HG03095 (cell line): Measurements from ENCODE around the gene ELF2.
"Not testable (repeated sequence)": the region's sequence is repeated elsewhere in the genome, so short reads cannot be mapped to it uniquely, and the experiment has no call there.

ENCODE experiments used
- ATAC-seq: cut with Tn5 transposase; IDR thresholded peaks from one replicate; pipeline ENCODE4 v1.9.1; 2021; ENCODE audit warnings: moderate library complexity; ENCODE audit not compliant: unreplicated experiment

The ELF2 gene

GRCh38 chr4:139188648-139189416 is 11.8 kb upstream of the ELF2 start:
- ATAC-seq: no peak

- ATAC-seq: no peak
These were observed 7.1 kb upstream of the ELF2 start for GRCh38 chr4:139184129-139184528.

- peak; percentile 67 for ATAC-seq
These were observed 1.0 kb upstream of the ELF2 start for GRCh38 chr4:139177869-139178619.

GRCh38 chr4:139176302-139177048 is 543 bp downstream of the ELF2 start:
- ATAC-seq: peak; percentile 21

GRCh38 chr4:139175646-139176301 is 1.2 kb downstream of the ELF2 start:
- no peak for ATAC-seq

GRCh38 chr4:139171876-139172691 is 4.9 kb downstream of the ELF2 start:
- no peak for ATAC-seq

- ATAC-seq: no peak
These were observed 6.1 kb downstream of the ELF2 start for GRCh38 chr4:139170932-139171331.

- no peak for ATAC-seq
These were observed 9.1 kb downstream of the ELF2 start for GRCh38 chr4:139167774-139168444.

- no peak for ATAC-seq
These were observed 12.3 kb downstream of the ELF2 start for GRCh38 chr4:139164731-139165130.

- ATAC-seq: no peak
These were observed 13.2 kb downstream of the ELF2 start for GRCh38 chr4:139163806-139164206.

- ATAC-seq: not testable (repeated sequence)
These were observed 19.0 kb downstream of the ELF2 start for GRCh38 chr4:139157977-139158376.

GRCh38 chr4:139154952-139155557 is 22.0 kb downstream of the ELF2 start:
- no peak for ATAC-seq

- no peak for ATAC-seq
These were observed 22.5 kb downstream of the ELF2 start for GRCh38 chr4:139154538-139154937.

- ATAC-seq: no peak
These were observed 22.9 kb downstream of the ELF2 start for GRCh38 chr4:139154134-139154421.

- ATAC-seq: no peak
These were observed 23.4 kb downstream of the ELF2 start for GRCh38 chr4:139153411-139154133.

- ATAC-seq: no peak
These were observed 24.8 kb downstream of the ELF2 start for GRCh38 chr4:139152249-139152648.

GRCh38 chr4:139146926-139147629 is 29.9 kb downstream of the ELF2 start:
- ATAC-seq: no peak

GRCh38 chr4:139145552-139145932 is 31.5 kb downstream of the ELF2 start:
- no peak for ATAC-seq
